ENCODE measurements around the gene SLC10A4.

- TF ChIP-seq CTCF (IDR thresholded peaks at IDR 0.05) (no peak), POLR2AphosphoS5 (IDR thresholded peaks at IDR 0.05) (no peak)
Measured at GRCh38 chr4:48450740-48451139, 32.4 kb upstream of the SLC10A4 start.
